ENCODE data around the gene TAF11L5.
"Not testable (repeated sequence)": the region's sequence is repeated elsewhere in the genome, so short reads cannot be mapped to it uniquely, and the experiment has no call there.

TAF11L5 gene

DNA sequence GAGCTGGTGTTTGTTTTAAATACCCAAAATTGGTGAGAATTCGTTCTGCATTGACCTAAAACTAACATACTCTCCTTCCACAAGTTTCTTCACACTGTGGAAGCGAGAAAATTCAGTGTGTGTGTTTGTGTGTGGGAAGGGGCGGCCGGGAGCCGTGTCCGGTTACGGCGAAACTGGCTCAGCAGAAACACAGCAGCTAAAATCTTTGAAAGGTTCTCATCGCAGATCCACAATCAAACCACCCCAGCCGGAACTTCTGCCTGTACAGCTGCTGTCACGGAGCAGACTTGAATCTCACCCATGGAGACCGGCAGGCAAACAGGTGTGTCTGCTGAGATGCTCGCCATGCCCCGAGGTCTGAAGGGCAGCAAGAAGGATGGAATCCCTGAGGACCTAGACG lies at the start of gene TAF11L5:
TAF11L5 (plus strand) TSS at position 301 of the 400 bp plus-strand sequence.
- not testable (repeated sequence) for DNase-seq (ENCODE audit: low spot score)

DNA sequence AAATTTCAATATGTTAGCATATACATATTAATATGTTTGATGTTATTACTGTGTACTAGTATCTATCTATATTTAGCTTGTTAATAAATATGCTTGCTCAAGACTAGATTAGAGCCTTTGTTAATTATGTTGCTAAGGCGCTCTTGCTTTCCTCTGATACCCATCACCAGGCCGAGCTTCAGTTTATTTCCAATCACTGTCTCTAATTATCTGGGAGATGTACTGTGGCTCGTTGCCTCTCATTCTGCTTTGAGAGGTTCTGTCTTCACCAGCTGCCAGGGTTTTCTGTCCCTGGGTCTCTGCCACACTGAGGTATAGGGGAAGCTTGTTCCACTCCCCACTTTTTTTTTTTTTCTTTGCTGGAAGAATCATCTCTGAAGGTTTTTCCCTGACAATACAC lies 48.0 kb upstream of the TAF11L5 start:
- DNase-seq (ENCODE audit: low spot score) = no peak

DNA sequence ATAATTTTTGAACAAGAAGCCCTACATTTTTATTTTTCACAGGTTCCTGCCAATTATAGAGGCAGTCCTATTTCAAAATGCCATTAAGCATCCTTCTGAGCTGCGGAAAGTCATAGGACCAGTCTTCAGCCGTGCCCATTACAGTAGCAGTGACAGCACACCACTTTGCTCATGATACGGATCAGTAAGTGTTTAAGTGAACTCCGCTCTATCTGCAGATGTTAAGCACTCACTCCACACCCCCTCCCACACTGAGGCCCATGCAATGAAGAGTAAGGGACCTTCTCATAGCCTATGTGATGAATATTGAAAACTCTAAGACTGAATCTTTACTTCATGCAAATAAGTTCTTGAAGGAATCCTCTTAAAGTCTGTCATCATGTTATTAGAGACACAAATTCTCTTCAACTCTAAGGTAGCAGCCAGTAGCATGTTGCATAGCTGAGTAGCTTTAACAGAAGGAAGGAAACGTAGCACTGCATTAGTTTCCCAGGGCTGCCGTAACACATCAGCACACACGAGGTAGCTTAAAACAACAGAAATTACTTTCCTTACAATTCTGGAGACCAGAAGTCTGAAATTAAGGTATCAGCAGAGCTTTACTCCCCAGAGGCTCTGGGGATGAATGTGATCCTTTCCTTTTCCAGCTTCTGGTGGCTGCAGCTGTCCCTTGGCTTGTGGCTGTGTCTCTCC lies 47.3 kb upstream of the TAF11L5 start:
- DNase-seq (ENCODE audit: low spot score) = no peak

DNA sequence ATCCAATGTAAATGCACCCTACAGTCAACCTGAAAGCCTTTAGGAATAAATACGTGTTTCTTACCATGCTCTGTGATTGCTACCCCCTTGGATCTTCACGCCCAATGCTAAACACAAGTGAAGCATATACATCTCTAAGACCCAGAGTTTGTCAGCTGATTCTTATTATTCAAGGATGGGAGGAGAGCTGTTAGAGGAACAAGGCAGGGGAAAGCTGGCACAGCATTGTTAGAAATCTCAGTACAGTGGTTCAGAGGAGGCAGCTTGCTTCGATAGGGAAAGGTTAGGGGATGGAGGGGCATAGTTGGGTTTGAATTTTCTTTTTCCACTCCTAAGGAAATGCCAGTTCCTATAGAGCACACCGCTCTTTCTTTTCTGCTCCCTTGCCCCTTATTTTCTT lies 43.7 kb upstream of the TAF11L5 start:
- no peak for DNase-seq (ENCODE audit: low spot score)

DNA sequence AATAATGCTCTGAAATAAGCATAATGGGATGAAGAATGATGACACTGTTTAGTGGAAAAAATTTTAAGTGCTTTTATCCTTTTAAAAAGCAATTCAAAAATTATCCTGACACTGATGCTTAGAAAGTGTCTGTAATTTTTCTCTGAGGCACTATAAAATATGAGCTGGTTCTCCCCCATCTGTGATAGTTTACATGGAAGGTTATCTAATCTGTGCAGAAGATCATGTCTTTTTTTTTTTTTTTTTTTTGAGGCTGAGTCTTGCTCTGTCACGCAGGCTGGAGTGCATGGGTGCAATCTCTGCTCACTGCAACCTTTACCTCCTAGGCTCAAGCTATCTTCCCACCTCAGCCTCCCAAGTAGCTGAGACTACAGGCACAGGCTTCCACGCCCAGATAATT lies 42.2 kb upstream of the TAF11L5 start:
- DNase-seq (ENCODE audit: low spot score) = no peak

DNA sequence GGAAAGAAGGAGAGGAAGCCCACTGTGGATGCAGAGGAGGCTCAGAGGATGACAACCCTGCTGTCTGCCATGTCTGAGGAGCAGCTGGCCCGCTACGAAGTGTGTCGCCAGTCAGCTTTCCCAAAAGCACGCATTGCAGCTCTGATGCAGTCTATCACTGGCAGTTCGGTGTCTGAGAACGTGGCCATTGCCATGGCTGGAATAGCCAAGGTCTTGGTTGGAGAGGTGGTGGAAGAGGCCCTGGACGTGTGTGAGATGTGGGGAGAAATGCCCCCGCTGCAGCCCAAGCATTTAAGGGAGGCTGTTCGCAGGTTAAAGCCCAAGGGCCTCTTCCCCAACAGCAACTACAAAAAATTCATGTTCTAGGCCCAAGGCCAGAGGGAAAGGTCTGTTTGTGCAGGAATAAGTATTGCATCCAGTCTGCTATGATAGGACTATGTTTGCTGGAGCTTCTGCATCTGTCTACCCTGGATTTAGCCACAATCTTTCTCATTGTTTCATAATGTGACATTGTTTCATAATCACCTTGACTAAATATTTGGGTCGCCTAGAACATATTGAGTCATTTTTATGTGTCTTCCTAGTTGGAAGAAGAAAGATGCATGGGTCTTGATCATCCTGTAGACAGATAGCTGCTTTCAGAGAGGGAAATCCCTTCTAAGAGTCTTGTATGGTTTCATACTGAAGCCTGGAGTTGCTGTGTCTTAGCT lies 38.4 kb upstream of the TAF11L5 start:
- not testable (repeated sequence) for DNase-seq (ENCODE audit: low spot score)

DNA sequence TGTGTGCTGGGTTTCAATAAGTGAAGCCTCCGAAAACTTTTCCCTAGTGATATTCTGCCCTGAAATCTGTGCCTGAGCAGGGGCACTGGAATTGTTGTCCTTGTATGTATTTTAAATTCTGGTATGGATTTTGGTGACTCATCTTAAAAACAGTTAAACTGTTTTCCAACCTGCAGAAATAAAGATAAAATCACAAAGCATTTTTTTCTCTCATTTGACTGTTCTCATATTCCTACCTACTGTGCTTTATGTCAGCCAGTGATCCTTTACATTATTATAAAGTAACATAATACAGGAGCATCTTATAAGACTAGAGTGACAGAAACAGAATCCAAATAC lies 37.9 kb upstream of the TAF11L5 start:
- no peak for DNase-seq (ENCODE audit: low spot score)

DNA sequence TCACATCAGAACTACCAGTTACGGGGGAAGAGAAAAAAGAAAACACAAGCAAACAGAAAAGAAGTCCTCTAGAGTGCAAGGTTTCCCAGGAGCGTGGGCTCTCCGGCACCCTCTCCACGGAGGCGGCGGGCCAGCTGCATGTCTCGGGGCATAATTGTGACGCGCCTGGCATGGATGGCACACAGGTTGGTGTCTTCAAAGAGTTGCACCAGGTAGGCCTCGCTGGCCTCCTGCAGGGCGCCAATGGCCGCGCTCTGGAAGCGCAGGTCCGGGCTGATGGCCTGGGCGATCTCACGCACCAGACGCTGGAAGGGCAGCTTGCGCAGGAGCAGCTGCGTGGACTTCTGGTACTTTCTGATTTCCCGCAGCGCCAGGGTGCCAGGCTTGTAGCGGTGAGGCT lies 33.8 kb upstream of the TAF11L5 start:
- not testable (repeated sequence) for DNase-seq (ENCODE audit: low spot score)

DNA sequence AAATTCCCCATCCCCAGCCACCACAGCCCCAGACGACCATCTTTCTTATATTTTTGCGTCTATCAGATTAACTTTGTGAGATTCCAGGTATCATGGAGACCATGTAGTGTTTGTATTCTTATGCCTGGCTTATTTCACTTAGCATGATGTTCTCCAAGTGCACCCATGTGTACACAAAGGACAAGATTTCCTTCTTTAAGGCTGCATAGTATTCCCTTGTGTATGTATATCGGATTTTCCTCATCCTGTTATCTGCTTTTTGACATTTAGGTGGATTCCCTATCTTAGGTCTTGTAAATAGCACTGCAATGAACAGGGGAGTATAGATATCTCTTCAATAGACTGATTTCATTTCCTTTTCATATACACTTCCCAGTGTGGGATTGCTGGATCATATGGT lies 32.3 kb upstream of the TAF11L5 start:
- no peak for DNase-seq (ENCODE audit: low spot score)

DNA sequence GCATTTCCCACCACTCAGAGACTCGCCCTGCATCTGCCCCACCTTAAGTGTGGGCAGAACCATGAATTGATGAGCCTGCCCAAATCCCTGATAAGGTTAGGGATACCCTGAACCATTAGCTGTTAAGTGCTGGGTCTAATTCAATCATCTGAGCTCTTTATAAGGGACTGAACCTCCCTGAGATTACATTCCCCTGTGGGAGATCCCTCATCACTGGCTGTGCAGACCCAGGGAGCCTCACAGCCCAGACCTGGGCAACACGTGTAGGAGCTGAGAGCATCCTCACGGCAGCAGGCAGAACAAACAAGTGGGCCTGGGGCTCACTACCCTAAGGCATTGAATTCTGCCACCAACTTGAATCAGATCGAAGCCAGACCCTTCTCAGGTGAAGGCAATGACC lies 27.6 kb upstream of the TAF11L5 start:
- DNase-seq (ENCODE audit: low spot score) = no peak

DNA sequence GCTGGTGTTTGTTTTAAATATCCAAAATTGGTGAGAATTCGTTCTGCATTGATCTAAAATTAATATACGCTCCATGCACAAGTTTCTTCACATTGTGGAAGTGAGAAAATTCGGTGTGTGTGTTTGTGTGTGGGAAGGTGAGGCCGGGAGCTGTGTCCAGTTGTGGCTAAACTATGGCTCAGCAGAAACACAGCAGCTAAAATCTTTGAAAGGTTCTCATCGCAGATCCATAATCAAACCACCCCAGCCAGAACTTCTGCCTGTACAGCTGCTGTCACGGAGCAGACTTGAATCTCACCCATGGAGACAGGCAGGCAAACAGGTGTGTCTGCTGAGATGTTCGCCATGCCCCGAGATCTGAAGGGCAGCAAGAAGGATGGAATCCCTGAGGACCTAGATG lies 27.1 kb upstream of the TAF11L5 start, which contains the start of gene TAF11L2:
TAF11L2 (plus strand) TSS at position 301 of the 400 bp plus-strand sequence.
- DNase-seq (ENCODE audit: low spot score) = not testable (repeated sequence)

DNA sequence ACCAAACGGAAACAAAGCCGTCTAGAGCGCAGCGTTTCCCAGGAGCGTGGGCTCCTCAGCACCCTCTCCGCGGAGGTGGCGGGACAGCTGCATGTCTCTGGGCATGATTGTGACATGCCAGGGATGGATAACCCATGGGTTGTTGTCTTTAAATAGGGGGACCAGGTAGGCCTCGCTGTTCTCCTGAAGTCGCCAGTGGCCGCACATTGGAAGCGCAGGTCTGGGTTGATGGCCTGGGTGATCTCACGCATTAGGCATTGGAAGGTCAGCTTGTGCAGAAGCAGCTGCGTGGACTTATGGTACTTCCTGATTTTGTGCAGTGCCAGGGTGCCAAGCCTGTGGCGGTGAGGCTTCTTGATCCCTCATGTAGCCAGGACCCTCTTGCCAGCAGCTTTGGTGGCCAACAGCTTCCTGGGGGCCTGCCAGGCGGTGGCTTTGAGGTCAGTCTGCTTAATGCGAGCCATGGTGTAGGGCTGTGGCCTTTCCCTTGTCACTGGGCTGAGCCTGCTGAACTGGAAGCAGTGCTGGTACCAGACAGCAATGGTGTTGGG lies 13.2 kb upstream of the TAF11L5 start:
- no peak for DNase-seq (ENCODE audit: low spot score)

DNA sequence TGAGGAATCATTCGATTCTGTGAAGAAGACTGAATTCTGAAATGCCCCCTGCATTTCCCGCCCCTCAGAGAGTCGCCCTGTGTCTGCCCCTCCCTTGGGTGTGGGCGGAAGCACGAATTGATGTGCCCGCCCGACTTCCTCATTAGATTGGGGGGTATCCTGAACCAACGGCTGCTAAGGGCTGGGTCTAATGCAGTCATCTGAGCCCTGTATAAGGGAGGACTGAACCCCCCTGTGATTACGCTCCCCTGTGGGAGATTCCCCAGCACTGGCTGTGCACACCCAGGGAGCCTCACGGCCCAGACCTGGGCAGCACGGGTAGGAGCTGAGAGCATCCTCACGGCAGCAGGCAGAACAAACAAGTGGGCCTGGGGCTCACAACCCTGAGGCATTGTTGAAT lies 7.5 kb upstream of the TAF11L5 start:
- DNase-seq (ENCODE audit: low spot score) = not testable (repeated sequence)

DNA sequence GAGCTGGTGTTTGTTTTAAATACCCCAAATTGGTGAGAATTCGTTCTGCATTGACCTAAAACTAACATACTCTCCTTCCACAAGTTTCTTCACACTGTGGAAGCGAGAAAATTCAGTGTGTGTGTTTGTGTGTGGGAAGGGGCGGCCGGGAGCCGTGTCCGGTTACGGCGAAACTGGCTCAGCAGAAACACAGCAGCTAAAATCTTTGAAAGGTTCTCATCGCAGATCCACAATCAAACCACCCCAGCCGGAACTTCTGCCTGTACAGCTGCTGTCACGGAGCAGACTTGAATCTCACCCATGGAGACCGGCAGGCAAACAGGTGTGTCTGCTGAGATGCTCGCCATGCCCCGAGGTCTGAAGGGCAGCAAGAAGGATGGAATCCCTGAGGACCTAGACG lies 7.0 kb upstream of the TAF11L5 start, which contains the start of gene TAF11L3:
TAF11L3 (plus strand) TSS at position 301 of the 400 bp plus-strand sequence.
- not testable (repeated sequence) for DNase-seq (ENCODE audit: low spot score)

DNA sequence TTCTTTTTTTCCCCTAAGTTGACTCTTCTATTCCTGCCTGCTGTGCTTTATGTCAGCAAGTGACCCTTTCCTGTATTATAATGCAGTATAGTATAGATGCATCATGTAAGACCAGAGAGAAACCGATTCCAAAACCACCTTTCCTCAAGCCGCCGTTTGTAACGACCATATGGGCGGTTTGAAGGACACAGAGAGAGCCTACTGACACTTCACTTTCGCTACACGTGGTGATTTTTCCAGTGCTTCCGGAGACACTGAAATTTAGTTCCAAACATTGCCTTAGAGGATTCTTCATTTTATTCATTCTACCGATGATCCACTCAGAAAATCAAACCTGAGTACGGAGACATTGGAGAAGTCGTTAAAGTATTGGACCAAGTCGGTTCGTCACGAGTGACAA lies 5.5 kb upstream of the TAF11L5 start:
- DNase-seq (ENCODE audit: low spot score) = not testable (repeated sequence)

DNA sequence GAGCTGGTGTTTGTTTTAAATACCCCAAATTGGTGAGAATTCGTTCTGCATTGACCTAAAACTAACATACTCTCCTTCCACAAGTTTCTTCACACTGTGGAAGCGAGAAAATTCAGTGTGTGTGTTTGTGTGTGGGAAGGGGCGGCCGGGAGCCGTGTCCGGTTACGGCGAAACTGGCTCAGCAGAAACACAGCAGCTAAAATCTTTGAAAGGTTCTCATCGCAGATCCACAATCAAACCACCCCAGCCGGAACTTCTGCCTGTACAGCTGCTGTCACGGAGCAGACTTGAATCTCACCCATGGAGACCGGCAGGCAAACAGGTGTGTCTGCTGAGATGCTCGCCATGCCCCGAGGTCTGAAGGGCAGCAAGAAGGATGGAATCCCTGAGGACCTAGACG lies 3.5 kb upstream of the TAF11L5 start, which contains the start of gene TAF11L4:
TAF11L4 (plus strand) TSS at position 301 of the 400 bp plus-strand sequence.
- not testable (repeated sequence) for DNase-seq (ENCODE audit: low spot score)

DNA sequence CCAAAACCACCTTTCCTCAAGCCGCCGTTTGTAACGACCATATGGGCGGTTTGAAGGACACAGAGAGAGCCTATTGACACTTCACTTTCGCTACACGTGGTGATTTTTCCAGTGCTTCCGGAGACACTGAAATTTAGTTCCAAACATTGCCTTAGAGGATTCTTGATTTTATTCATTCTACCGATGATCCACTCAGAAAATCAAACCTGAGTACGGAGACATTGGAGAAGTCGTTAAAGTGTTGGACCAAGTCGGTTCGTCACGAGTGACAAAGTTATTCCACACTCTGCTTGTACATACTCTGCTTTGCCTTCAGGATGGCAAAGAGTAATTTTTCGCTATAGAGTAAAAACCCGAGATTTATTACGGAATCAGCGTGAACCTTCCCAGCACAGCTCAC lies 1.5 kb downstream of the TAF11L5 start:
- DNase-seq (ENCODE audit: low spot score) = not testable (repeated sequence)

DNA sequence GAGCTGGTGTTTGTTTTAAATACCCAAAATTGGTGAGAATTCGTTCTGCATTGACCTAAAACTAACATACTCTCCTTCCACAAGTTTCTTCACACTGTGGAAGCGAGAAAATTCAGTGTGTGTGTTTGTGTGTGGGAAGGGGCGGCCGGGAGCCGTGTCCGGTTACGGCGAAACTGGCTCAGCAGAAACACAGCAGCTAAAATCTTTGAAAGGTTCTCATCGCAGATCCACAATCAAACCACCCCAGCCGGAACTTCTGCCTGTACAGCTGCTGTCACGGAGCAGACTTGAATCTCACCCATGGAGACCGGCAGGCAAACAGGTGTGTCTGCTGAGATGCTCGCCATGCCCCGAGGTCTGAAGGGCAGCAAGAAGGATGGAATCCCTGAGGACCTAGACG lies 3.3 kb downstream of the TAF11L5 start, which contains the start of gene TAF11L6:
TAF11L6 (plus strand) TSS at position 301 of the 400 bp plus-strand sequence.
- DNase-seq (ENCODE audit: low spot score) = not testable (repeated sequence)

Measured in left forelimb (tissue), 1 donor.